Ammon's horn (tissue), 1 donor: ENCODE data around the gene KLK4.

Experiments
- DNase-seq: peaks from one replicate; pipeline ENCODE4 v3.0.0-alpha.2; 2016; ENCODE audit warnings: low spot score

The KLK4 gene

DNA sequence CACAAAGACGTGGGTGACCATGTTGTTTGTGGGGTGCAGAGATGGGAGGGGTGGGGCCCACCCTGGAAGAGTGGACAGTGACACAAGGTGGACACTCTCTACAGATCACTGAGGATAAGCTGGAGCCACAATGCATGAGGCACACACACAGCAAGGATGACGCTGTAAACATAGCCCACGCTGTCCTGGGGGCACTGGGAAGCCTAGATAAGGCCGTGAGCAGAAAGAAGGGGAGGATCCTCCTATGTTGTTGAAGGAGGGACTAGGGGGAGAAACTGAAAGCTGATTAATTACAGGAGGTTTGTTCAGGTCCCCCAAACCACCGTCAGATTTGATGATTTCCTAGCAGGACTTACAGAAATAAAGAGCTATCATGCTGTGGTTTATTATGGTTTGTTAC is 32.3 kb downstream of the KLK4 start:
- no peak for DNase-seq

DNA sequence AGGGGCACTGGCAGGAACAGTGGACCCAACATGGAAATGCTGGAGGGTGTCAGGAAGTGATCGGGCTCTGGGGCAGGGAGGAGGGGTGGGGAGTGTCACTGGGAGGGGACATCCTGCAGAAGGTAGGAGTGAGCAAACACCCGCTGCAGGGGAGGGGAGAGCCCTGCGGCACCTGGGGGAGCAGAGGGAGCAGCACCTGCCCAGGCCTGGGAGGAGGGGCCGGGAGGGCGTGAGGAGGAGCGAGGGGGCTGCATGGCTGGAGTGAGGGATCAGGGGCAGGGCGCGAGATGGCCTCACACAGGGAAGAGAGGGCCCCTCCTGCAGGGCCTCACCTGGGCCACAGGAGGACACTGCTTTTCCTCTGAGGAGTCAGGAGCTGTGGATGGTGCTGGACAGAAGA is 33.9 kb downstream of the KLK4 start:
- no peak for DNase-seq

DNA sequence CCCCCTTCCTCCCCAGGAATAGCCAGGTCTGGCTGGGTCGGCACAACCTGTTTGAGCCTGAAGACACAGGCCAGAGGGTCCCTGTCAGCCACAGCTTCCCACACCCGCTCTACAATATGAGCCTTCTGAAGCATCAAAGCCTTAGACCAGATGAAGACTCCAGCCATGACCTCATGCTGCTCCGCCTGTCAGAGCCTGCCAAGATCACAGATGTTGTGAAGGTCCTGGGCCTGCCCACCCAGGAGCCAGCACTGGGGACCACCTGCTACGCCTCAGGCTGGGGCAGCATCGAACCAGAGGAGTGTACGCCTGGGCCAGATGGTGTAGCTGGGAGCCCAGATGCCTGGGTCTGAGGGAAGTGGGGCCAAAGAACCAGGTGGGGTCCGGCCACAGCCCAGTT is 34.7 kb downstream of the KLK4 start:
- no peak for DNase-seq

- DNase-seq = no peak
Measured at GRCh38 chr19:50875795-50876422, 35.3 kb downstream of the KLK4 start.

GRCh38 chr19:50874211-50874610 is 37.0 kb downstream of the KLK4 start:
- DNase-seq = no peak

DNA sequence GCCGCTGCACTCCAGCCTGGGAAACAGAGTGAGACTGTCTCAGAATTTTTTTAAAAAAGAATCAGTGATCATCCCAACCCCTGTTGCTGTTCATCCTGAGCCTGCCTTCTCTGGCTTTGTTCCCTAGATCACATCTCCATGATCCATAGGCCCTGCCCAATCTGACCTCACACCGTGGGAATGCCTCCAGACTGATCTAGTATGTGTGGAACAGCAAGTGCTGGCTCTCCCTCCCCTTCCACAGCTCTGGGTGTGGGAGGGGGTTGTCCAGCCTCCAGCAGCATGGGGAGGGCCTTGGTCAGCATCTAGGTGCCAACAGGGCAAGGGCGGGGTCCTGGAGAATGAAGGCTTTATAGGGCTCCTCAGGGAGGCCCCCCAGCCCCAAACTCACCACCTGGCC is 38.1 kb downstream of the KLK4 start, which contains the start of gene KLK2:
KLK2 (plus strand) TSS at position 384 of the 400 bp plus-strand sequence. CDS start 35 bp downstream, outside the sequence.
- DNase-seq = no peak

DNA sequence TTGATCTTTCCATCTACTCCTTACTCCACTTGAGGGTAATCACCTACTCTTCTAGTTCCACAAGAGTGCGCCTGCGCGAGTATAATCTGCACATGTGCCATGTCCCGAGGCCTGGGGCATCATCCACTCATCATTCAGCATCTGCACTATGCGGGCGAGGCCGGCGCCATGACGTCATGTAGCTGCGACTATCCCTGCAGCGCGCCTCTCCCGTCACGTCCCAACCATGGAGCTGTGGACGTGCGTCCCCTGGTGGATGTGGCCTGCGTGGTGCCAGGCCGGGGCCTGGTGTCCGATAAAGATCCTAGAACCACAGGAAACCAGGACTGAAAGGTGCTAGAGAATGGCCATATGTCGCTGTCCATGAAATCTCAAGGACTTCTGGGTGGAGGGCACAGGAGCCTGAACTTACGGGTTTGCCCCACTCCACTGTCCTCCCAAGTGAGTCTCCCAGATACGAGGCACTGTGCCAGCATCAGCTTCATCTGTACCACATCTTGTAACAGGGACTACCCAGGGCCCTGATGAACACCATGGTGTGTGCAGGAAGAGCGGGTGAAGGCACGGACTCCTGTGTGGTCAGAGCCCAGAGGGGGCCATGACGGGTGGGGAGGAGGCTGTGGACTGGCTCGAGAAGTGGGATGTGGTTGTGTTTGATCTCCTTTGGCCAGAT is 40.6 kb downstream of the KLK4 start:
- DNase-seq = no peak

DNA sequence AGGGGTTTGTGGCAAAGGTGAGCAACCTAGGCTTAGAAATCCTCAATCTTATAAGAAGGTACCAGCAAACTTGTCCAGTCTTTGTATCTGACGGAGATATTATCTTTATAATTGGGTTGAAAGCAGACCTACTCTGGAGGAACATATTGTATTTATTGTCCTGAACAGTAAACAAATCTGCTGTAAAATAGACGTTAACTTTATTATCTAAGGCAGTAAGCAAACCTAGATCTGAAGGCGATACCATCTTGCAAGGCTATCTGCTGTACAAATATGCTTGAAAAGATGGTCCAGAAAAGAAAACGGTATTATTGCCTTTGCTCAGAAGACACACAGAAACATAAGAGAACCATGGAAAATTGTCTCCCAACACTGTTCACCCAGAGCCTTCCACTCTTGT is 41.7 kb downstream of the KLK4 start:
- DNase-seq = no peak

DNA sequence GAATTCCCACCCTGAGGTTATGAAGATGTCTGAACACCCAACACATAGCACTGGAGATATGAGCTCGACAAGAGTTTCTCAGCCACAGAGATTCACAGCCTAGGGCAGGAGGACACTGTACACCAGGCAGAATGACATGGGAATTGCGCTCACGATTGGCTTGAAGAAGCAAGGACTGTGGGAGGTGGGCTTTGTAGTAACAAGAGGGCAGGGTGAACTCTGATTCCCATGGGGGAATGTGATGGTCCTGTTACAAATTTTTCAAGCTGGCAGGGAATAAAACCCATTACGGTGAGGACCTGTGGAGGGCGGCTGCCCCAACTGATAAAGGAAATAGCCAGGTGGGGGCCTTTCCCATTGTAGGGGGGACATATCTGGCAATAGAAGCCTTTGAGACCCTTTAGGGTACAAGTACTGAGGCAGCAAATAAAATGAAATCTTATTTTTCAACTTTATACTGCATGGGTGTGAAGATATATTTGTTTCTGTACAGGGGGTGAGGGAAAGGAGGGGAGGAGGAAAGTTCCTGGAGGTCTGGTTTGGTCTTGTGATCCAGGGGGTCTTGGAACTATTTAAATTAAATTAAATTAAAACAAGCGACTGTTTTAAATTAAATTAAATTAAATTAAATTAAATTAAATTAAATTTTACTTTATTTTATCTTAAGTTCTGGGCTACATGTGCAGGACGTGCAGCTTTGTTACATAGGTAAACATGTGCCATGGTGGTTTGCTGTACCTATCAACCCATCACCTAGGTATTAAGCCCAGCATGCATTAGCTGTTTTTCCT is 49.5 kb downstream of the KLK4 start:
- no peak for DNase-seq

- DNase-seq = no peak
Measured at GRCh38 chr19:50861010-50861409, 50.2 kb downstream of the KLK4 start.

GRCh38 chr19:50859849-50860248 is 51.3 kb downstream of the KLK4 start:
- DNase-seq = no peak

GRCh38 chr19:50858886-50859285 is 52.3 kb downstream of the KLK4 start:
- no peak for DNase-seq

DNA sequence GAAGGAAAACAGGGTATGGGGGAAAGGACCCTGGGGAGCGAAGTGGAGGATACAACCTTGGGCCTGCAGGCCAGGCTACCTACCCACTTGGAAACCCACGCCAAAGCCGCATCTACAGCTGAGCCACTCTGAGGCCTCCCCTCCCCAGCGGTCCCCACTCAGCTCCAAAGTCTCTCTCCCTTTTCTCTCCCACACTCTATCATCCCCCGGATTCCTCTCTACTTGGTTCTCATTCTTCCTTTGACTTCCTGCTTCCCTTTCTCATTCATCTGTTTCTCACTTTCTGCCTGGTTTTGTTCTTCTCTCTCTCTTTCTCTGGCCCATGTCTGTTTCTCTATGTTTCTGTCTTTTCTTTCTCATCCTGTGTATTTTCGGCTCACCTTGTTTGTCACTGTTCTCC is 53.8 kb downstream of the KLK4 start:
- no peak for DNase-seq
